ENCODE results near the gene STPG1.
A peak's percentile ranks its signal among the peaks of the same experiment; 100 is the strongest.

Gene STPG1

DNA sequence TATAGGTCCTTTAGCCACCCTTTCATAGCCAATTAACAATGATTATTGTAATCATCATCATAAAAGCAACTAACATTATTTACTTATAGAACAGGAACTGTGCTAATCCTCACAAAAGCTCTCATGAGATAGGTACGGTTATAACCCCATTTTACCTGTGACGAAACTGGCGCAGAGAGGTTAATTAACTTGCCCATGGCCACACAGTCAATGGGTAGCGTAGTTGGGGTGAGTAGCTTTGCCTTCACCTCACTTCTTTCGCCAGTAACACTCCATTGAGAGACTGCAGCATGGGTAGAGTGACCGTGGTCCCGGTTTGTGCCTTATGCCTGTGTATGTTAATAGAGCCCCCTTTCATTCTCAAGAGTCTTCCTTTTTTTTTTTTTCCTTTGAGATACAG lies 12.3 kb upstream of the STPG1 start:
- no peak for DNase-seq

DNA sequence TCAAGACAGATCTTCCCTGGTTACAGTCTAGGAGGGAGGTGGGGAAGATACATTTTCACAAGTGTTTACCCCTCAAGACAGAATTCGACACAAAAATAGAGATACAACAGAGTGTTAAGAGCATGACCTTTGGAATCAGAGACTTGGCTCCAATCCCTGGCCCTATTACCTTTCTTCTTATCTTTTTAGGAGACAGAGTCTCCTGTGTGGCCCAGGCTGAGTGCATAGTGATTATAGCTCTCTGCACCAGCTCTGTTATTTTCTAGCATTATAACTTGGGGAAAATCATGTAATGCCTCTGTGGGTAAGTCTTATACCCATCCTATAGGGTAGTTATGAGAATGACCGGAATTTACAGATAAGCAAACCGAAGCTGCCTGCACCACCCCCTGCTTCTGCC lies 11.9 kb upstream of the STPG1 start:
- DNase-seq = no peak

DNA sequence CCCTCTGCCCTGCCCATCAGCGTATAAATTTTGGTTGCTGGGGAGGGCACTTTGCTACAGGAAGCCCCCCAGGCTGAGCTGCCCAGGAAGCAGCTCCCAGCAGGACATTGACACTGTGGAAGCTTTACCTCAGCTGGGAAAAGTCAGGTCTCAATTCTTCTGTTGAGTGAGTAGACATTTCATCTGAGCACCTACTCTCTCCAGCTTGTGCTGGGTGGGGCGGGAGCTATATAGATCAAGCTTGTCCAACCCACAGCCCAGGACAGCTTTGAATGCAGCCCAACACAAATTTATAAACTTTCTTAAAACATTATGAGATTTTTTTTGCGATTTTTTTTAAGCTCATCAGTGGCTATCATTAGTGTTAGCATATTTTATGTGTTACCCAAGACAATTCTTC lies 11.4 kb upstream of the STPG1 start:
- DNase-seq = no peak

DNA sequence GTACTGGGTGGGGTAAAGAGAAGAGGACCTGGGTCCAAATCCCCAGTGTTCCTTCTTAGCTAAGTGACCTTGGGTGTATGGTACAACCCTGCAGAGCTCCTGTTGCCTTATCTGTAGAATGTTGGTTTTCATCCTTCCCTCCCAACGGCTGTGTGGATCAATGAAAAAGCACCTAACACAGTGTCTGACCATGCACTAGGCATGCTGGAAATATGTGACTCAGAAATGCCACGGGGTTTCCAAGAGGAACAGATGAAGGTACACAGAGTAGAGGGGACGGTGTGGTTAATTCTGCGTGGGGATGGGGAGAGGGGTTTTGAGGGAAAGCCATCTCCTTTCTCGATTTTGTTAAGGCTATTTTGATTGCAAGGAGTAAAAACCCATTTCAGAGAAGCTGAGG lies 10.6 kb upstream of the STPG1 start:
- no peak for DNase-seq

DNA sequence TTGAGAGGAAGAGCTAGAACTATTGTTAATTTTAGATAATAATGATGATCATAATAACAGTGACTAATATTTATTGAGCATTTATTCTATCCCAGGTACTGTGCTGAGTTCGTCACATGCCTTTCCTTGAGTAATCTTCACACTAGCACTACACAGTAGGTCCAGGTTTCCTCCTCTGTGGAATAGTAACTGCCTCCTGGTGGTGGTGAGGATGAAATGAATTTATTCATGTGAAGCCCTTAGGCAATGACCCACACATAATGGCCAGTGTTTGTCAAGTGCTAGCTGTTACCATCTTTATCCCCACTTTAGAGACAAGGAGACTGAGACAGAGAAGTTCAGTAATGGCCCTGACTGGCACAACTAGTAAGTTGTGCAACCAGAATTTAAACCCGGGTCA lies 7.9 kb upstream of the STPG1 start:
- DNase-seq = no peak

DNA sequence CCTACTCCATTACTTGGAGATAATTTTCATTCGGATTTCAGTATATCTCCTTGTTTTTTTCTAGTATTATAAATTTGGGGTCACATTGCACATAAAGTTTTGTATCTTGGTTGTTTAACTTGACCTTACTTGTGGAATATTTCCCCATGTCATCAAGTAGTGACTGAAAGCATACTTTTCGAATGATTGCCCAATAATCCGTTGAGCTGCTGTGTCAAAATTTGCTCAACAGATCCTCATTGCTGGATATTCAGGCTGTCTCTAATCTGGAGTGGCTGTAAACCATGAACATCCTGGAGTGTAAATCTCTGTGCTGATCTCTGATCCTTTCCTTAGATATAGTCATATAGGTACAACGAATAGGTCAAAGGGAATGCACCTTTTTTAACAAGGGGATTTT lies 7.0 kb upstream of the STPG1 start:
- no peak for DNase-seq

DNA sequence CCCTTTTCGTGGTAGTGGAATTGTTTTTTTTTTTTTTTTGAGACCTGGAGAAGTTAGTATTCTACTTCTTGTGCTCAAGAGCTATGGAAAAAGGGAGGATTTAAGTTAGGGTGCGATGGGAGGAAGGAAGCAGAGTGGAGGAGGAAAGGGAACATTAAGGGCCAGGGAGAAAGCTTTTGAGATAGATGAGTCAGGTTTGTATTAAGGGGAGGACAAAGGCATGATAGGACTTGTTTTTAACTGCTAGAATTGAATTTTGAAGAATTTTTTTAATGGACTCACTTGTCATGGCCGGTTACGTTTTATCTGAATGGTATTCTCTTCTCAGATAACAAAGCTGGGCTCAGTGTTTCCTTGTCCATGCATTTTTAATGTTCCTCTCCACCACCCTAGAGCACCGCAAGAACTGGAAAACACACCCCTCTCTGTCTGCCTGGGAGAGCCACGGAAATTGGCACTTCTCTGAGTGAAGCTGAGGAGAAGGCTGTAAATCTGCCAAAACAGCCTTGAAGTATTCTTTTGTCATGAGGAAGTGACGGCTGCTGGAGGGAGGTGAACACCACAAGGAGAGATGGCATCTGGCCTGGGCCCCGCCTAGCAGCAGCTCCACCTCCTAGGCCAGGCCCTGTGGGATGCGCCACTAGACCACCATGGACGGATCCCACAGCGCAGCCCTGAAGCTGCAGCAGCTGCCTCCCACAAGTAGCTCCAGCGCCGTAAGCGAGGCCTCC lies 5.5 kb upstream of the STPG1 start:
- DNase-seq = peak; percentile 23

DNA sequence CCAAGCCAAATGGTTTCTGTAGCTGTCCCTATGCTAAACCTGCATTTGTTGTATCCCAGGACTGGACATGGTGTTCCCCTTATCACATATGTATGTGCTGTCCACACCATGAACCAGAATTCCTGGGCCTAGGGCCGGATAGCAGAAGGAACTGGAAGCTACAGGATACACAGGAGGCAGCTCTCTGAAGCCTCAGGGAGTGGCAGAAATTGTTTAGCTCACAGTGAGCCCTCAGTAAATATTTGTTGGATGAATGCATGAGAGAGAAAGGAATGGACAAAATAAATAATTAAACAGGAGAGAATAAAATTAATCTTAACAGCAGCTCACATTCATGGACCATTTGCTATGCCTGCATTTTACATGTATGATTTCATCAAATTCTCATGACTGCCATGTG lies 4.1 kb upstream of the STPG1 start:
- DNase-seq = no peak

DNA sequence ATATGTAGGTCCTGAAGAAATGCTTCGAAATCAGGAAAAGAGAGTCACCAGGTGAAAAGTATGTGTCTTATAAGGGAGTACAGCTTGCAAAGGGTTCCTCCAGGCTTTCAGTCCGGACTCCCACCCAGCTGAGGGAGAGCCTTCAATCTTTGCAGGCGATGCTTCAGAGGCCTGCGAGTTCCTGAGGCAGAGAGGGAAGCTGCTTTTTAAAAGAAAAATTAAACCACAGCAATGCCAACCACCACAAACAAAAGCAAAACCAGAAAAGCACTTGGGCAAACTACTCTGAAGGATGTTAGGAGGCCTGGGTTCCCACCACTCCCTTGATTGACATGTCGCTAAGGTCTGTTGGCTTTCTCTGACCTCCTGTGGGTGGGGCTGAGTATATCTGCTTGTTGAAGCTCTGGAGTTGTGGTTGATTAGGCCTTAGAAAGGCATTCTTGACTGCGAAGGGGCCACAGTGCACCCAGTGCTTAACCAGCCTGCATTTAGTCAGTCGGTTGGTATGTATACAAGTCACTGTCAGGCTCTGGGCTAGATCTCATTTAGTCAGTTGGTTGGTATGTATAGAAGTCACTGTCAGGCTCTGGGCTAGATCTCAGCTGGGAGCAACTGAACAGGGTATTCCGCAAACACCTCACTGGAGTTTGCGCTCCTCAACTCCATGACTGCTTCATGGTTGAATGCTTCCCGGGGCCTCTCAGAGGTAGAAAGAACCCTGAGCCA lies 3.2 kb upstream of the STPG1 start:
- DNase-seq = no peak

DNA sequence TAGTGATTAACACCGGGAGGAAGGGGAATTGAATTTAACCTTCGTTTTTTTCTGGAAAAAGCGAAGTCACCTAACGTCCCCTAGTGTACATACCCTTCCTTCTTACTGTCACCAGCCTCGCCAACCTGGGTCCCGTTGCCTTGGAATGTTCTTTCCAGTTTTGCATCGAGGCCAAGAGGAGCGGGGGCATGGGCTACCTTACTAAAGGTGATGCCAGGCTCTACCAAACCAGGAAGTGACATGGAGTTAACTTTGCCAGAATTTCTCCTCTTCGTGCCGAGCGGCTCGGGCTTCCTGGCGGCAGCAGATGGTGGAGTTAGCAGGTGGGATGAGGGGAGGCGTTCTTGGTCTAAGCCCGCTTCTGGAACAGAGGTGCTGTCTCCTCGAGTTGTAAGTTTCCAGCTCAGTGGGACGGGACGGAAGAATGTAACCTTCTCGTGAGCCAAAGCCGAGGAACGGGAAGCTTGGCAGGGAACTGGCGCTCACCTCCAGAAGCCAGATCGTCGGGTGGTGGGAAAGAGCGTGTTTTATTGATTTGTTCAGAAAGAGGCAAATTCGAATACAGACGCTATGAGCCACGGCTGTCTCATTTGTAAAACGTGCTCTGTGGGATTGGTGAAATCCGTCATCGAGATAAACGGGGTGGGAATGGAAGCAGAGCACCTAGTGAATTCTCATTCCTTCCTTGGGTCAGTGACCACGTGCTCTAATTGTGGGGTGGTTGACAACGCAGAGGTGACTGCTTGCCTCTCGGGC lies 2.5 kb upstream of the STPG1 start:
- DNase-seq = no peak

DNA sequence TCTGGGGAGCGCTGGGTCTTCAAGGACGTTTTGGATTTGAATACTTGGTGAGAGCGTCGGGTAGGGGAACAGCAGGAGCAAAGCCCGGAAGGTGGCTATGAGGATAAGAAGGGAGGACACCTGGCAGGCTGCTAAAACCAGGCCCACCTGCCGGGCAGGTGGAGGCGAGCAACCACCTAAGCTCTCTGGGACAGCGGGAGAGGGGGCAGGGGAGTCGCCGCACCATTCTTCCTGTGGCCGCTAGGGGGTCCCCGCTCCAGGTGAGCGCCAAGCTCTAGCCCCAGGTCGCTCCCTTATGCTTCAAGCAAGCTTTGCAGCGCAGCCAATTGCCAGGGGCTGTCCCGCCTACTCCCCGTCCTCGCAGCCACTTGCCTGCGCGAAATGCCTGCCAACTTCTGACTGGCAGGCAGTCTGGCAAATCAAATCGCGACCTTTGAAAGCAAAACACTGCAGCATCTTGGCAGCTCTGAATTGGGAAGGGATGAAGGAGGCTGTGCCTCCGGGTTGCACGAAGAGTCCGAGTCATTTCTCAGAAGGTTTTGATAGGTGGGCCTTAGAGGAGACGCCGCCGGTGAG lies 1.8 kb upstream of the STPG1 start, which contains the start of gene NIPAL3:
TSS of gene NIPAL3 (plus strand) at position 469 of the 576 bp plus-strand sequence. CDS start 3,746 bp downstream, outside the sequence.
- peak; percentile 93 for DNase-seq

DNA sequence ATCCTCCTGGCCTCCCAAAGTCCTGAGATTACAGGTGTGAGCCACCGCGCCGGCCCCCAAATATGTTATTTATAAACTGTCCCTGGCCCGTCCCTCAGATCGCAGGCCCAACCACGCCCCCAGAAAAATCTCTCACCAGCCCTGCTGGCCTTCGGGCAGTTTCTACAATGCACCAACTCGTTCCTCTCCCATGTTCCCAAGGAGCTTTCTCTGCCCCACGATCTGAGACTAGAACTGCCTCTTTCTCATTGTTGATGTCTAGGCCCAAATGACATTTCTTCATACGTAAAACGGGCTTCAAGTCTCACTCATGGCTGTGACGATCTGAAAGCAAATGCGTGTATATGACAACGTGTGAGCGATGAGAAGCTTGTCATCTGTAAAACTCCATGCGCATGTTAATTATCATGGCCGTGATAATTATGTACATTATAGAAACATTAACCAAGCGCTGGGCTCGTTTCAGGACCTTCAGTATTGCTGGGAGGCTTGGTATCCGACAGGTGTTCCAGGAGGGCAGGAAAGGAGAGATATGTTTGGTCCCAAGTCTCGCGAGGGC lies 1.3 kb upstream of the STPG1 start:
- no peak for DNase-seq

DNA sequence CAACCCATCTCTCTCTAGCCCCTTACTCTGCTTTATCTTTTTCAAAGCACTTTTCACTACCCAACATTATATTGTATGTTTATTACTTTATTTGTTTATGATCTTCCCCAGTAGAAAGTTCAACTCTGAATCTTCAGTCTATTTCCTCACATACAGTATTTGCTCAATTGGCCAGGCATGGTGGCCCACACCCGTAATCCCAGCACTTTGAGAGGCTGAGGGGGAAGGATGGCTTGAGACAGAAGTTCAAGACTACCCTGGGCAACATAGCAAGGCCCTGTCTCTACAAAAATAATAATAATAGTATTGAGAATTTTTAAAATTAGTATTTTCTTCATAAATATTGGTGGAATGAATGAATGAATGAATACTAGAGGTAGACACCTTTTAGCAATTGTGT lies 1.2 kb downstream of the STPG1 start:
- no peak for DNase-seq

DNA sequence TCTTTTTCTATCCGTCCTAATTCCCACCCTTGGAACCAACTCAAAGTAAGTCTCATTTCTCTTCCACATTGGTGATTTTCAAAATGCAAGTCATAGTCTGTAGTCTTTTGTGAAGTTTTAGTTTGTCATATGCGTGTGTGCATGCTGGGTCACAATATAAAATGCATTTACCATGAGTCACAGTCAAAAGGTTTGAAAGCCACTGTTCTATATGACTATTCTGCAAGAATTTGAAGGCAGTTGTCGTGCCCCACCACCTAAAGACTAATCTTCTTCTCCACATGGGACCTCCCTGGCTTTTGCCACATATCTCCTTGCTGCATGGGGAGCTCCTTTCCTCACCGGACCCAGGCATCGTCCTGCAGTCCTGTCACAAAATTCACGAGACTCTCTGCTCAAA lies 1.6 kb downstream of the STPG1 start:
- DNase-seq = no peak

DNA sequence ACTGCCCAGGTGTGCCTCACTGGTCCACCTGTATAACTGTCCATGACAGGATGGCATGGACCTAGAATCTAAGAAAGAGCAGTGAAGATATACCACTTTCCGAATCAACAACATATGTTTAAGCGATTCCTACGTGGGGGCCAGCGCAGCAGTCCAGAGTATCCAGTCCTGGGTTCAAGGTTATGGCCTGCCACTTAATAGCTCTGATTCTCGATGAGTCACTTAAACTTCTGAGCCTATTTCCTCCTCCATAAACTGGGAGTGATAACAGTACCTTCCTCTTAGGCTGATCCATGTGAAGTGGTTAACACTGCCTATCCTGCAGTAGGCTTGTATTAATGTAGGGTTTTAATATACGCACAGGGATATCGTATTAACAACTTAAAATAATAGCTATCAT lies 2.8 kb downstream of the STPG1 start:
- DNase-seq = no peak

DNA sequence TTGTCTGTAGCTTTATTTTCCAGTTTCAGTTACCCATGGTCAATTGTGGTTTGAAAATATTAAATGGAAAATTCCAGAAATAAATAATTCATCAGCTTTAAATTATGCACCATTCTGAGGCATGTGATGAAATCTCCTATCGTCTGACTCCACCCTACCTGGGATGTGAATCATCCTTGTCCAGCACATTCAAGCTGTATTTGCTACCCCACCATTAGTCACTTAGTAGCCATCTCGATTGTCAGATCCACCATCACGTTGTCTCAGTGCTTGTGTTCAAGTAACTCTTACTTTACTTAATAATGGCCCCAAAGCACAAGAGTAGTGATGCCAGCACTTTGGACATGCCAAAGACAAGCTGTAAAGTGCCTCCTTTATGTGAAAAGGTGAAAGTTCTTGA lies 4.0 kb downstream of the STPG1 start:
- no peak for DNase-seq

DNA sequence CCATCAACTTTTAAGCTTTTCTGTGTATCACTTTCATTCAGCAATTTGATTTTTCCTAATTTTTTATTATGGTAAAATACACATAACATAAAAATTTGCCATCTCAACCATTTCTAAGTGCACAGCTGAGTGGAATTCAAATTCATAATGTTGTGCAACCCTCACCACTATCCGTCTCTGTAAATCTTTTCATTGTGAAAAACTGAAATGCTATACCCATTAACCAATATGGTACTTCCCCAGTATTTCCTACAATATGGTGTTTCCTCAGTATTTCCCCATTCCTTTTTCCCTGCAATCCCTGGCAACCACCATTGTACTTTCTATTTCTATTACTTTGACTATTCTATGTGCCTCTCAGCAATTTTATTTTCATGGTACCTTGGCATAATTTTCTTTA lies 6.8 kb downstream of the STPG1 start:
- no peak for DNase-seq

DNA sequence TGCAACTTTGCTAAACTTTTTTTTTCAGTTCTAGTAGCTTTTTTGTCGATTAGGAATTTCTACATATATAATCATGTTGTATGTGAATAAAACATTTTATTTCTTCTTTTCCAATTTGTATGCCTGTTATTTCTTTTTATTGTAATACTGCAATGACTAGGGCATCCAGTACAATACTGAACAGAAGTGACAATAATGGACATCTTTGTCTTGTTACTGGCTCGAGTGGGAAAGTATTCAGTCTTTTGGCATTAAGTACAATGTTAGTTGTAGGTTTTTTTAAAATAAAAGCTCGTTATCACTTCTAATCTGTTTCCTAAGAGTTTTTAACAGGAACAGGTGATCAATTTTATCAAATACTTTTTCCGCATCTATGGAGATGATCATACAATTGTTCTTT lies 9.8 kb downstream of the STPG1 start:
- no peak for DNase-seq

DNA sequence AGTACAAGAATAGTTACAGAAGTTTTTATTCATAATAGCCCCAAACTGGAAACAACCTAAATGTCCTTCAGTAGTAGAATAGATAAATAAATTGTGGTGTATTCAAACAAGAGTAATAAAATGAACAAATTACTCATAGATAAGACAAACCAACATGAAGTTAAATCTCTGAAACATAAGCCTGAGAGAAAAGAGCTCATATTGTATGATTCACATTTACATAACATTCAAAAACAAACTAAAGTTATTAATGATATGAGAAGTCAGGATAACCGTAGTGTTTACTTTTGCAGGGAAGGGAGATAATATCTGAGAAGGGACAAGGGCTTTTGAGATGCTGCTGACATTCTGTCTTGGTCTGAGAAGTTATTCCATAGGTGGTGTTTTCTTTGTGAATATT lies 13.5 kb downstream of the STPG1 start:
- no peak for DNase-seq

DNA sequence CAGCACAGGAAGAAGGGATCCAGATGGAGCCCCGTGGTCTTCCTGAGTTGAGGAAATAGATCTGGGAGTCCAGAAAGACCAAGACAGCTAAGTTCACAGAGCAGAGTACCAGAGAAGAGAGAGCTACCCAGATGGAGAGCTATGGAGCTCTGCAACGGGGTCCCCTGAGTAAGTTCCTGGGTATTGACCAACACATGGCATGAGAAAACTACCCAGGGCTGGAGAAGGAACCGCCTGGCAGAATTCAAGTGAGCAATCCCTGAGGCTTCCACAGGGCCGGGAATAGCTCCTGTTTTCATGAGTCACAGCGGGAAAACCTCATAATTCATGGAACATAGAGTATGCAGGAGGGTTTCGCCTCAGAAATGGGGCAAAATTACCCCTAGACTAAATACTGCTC lies 19.7 kb downstream of the STPG1 start:
- no peak for DNase-seq

DNA sequence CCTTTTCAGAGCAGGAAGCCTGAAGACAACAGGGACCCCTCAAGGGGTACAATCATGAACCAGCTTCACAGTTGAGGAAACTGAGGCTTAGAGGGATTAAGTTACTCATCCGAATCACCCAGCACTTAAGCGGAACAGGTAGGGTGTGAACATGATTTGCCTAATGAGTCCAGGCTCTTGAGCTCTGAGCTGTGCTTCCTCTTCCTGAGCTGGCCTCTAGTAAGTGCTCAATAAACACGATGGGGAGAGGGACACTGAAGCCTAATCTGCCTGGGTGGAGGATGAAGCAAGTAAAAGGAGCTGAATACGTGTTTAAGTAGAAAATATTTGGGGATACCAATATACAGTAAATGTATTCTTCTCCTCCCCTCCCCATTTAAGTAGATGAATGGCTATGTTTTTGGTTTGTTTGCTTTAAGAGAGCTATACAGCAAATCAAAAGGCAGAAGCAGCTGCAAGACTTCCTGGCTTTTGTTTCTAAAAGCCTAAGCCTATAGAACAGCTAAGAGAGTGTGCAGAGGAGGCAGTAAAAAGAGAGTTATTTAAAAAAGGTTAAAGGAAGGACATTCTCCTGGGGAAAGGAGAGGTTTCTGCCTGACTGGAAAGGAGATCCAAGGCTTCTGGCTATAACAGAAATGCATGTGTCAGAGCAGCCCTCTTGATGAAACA lies 20.5 kb downstream of the STPG1 start:
- no peak for DNase-seq

DNA sequence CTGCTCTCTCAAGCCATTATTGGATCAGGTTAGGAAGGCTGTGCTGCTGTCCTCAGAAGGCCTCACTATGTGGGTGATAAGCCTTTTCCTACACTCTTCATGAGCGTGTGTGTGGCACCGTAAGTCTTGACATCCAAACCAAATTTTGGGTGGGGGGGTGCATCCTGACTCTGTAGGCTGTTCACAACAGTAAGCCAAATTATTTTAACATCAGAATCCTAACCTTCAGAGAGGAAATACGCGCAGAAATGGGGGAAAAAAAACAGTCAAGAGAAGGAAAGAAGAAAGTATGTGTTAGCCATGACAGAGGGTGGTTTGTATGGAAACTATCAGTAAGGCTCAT lies 21.0 kb downstream of the STPG1 start:
- DNase-seq = no peak

Data from activated T-cell treated with anti-CD3 and anti-CD28 coated beads, Interleukin-2, amount 50 U/mL, for 1 hour (primary cell).